HepG2 (cell line): Measurements from ENCODE around the gene ZNF281.

Source experiments
- ATF1 ChIP-seq: IDR thresholded peaks from 2 replicates; pipeline ENCODE4 v1.6.1; 2016; ENCODE audit warnings: mild to moderate bottlenecking, control low read depth
- BCLAF1 ChIP-seq: fragments of 450-650 bp; IDR thresholded peaks from 2 replicates; pipeline ENCODE4 v1.6.1; 2017; ENCODE audit warnings: mild to moderate bottlenecking
- CEBPG ChIP-seq: IDR thresholded peaks from 2 replicates; pipeline ENCODE4 v1.6.1; 2016
- CREB3 ChIP-seq: sonication (generic); formaldehyde crosslinking; IDR thresholded peaks from 2 replicates; pipeline ENCODE4 v1.5.0; 2020; ENCODE audit warnings: missing genetic modification reagents
- FOXM1 ChIP-seq: sonication (generic); formaldehyde crosslinking; IDR thresholded peaks from 2 replicates; pipeline ENCODE4 v1.5.0; 2020; ENCODE audit warnings: missing genetic modification reagents
- JUND ChIP-seq: sonication (generic); formaldehyde crosslinking; IDR thresholded peaks from 2 replicates; pipeline ENCODE4 v1.8.0; 2022; ENCODE audit warnings: mild to moderate bottlenecking, missing genetic modification reagents
- KLF12 ChIP-seq: sonication (generic); formaldehyde crosslinking; IDR thresholded peaks from 2 replicates; pipeline ENCODE4 v1.4.0; 2020; ENCODE audit warnings: missing genetic modification reagents, borderline replicate concordance
- NBN ChIP-seq: fragments of 450-650 bp; conservative IDR thresholded peaks from 2 replicates; pipeline ENCODE4 v1.6.1; 2017
- RAD51 ChIP-seq: fragments of 450-650 bp; IDR thresholded peaks from 2 replicates; pipeline ENCODE4 v1.6.1; 2016; ENCODE audit warnings: borderline replicate concordance
- STAT6 ChIP-seq: sonication (generic); formaldehyde crosslinking; IDR thresholded peaks from 2 replicates; pipeline ENCODE4 v1.4.0; 2020; ENCODE audit warnings: missing genetic modification reagents, mild to moderate bottlenecking, borderline replicate concordance
- TP53 ChIP-seq: sonication (generic); formaldehyde crosslinking; conservative IDR thresholded peaks from 2 replicates; pipeline ENCODE4 v1.4.0; 2020; ENCODE audit warnings: missing genetic modification reagents

GRCh38 chr1:200426196-200426595 lies 16.4 kb upstream of the ZNF281 start:
- no peak for TF ChIP-seq ATF1 (CRISPR knock-in tag)
- no peak for TF ChIP-seq TP53
- no peak for TF ChIP-seq BCLAF1
- TF ChIP-seq KLF12 (CRISPR knock-in tag), result no peak
- TF ChIP-seq RAD51, result no peak
- TF ChIP-seq JUND (CRISPR knock-in tag), result no peak
- TF ChIP-seq FOXM1 (CRISPR knock-in tag), result no peak
- TF ChIP-seq CREB3 (CRISPR knock-in tag), result no peak
- no peak for TF ChIP-seq NBN
- TF ChIP-seq STAT6, result no peak
- no peak for TF ChIP-seq CEBPG (CRISPR knock-in tag)
